Glomerular visceral epithelial cell (primary cell): ENCODE data around the gene KCNT1.

Experiments
- DNase-seq: peaks from one replicate; pipeline ENCODE4 v3.0.0-alpha.2; 2016; ENCODE audit errors: extremely low spot score

The KCNT1 gene

DNA sequence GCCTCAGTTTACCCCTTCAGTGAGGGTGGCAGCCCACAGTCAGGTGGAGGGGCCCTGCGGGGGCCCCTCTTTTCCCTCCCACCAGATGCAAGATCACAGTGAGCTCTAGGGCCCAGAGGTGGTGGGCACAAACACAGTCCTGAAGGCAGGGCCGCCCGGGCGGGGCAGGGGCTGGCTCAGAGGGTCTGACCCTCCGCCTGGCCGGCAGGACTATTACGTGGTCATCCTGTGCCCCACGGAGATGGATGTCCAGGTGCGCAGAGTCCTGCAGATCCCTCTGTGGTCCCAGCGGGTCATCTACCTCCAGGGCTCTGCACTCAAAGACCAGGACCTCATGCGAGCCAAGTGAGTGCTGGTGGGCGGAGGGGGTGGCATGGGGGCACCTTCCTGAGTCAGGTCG is 63.4 kb downstream of the KCNT1 start:
- no peak for DNase-seq

DNA sequence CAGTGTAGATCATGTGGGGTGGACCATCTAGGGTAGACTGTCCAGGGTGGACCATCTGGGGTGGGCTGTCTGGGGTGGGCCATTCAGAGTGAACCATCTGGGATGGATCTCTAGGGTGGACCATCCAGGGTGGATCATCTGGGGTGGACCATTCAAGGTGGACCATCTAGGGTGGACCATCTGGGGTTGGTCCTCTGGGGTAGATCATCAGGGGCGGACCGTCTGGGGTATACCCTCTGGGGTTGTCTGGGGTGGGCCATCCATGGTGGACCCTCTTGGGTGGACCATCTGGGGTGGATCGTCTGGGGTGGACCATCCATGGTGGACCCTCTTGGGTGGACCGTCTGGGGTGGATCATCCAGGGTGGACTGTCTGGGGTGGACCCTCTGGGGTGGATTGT is 64.3 kb downstream of the KCNT1 start:
- no peak for DNase-seq

DNA sequence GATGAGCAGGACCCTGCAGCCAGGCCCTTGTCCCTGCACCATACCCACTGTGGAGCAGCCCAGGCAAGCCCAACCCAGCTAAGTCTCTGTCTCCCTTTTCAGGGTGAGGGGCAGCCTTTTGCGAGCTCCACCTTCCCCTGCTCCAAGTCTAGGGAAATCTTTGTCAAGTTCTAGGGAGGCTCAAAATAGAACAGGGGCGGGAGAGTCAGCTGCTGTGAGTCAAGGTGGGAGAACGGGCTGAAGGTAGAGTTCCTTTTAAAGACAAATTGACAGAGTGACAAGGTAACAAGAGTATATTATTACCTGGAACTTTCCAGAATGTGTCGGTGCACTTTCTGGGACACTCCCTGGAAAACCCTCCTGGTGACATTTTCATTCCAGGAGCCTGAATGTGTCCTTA is 64.7 kb downstream of the KCNT1 start:
- no peak for DNase-seq

DNA sequence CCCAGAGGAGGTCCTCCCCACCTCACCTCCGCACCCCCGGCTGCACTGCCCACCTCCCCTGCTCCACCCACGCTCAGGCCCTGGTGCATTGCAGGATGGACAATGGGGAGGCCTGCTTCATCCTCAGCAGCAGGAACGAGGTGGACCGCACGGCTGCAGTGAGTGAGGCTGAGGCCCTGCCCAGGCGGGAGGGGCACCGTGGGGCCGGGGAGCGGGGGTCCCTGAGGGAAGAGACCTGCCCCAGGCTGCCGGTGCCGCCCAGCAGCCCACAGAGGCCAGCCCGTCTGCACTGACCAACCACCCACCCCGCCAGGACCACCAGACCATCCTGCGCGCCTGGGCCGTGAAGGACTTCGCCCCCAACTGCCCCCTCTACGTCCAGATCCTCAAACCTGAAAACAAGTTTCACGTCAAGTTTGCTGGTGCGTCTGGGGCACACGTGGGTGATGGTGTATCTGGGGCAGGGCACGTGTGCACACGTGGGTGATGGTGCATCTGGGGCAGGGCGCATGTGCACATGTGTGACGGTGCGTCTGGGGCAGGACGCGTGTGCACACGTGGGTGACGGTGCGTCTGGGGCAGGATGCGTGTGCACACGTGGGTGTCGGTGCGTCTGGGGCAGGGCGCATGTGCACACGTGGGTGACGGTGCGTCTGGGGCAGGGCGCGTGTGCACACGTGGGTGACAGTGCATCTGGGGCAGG is 66.7 kb downstream of the KCNT1 start:
- no peak for DNase-seq

DNA sequence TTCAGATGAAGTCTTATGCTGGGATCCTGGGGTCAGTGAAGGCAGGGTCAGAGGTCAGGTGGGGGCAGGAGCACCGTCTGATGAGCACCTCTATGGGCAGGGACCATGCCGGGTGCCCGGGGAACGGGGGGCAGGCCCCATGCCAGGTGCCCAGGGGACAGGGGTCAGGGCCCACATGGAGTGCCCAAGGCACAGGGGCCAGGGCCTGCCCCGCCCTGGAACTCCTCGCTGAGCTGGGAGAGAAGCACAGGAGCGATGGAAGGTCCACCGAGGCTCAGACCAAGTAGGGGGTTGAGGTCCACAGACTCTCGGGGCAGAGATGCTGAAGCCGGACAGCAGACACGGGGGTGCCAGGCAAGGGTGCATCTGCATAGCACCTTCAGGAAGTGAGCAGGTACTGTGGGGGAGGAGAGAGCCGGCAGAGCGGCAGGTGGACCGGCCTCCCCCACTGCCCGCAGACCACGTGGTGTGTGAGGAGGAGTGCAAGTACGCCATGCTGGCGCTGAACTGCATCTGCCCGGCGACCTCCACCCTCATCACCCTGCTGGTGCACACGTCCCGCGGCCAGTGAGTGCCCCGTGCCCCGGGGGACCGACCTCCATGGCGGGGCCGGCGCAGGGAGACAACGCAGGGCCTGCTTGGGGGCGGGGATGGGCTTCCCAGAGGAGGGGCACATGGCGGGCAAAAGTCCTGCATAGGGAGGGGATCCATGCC is 67.7 kb downstream of the KCNT1 start:
- DNase-seq: no peak

DNA sequence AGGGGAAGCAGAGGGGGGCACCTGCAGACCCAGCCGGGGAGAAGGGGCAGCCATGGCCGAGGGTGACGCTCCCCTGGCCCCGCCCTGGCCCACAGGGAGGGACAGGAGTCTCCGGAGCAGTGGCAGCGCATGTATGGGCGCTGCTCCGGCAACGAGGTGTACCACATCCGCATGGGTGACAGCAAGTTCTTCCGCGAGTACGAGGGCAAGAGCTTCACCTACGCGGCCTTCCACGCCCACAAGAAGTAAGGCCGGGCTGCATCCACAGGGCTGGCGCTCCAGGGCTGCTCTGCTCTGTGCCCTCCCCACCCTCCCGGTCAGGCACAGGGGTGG is 68.2 kb downstream of the KCNT1 start:
- DNase-seq: no peak

DNA sequence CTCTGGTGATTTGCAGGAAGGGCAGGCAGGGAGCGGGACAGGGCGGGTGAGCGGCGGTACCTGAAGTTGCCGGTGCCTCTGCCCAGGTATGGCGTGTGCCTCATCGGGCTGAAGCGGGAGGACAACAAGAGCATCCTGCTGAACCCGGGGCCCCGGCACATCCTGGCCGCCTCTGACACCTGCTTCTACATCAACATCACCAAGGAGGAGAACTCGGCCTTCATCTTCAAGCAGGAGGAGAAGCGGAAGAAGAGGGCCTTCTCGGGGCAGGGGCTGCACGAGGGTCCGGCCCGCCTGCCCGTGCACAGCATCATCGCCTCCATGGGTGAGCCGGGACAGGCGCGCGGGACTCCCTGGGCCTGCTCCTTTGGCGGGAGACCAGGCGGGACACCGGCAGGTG is 68.8 kb downstream of the KCNT1 start:
- DNase-seq: no peak

DNA sequence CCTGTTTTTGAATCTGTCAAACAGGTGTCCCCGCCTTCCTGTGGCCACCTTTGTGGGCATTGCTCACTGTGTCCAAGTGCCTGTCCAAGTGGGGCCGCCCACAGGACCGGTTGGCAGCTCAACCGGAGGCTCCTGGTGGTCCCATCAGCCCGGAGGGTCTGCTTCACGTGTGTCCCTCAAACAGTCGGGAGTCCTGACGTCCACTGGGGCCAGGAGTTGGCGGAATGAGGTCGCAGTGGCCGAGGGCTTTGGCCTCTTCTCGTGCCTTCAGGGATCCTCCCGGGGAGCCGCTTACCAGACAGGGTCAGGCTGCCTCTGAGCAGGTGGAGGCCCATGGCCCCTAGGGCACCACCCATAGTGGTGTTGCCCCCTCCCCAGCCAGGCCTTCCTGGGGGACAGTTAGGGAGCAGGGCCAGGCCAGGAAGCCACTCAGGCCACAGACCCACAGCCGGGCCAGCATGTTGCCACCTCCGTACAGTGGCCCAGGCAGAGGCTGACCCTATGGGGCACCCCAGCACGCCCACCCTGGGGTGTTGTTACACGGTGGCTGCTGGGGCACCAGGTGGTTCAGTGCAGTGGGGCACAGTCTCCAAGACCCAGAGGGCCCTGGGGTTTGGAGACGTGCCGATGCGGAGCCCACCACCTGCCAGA is 69.5 kb downstream of the KCNT1 start:
- DNase-seq: no peak

DNA sequence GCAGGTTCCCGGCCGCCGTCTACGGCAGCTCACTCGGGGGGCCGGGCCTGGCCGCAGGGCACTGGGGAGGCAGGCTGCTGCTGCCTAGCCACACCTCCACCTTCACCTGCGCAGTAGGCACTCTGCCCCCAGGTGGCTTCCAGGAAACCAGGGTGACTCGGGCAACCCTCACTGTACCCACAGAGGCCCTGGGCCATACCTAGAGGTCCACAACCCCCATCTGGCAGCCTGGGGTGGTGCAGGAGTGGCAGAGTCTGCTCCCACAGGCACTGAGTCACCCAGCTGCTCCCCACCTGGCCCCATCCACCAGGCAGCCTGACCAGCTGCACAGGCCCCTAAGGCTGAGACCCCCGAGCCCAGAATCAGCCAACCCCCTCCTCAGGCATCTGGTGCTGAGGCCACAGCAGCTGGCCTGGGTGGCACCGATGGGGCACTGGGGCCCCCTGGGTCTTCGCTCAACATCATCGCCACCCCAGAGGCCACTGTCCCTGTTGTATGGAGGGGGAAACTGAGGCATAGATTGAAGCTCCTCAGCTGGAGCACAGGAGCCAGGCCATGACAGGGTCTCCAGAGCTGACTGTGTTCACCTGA is 70.2 kb downstream of the KCNT1 start:
- no peak for DNase-seq

DNA sequence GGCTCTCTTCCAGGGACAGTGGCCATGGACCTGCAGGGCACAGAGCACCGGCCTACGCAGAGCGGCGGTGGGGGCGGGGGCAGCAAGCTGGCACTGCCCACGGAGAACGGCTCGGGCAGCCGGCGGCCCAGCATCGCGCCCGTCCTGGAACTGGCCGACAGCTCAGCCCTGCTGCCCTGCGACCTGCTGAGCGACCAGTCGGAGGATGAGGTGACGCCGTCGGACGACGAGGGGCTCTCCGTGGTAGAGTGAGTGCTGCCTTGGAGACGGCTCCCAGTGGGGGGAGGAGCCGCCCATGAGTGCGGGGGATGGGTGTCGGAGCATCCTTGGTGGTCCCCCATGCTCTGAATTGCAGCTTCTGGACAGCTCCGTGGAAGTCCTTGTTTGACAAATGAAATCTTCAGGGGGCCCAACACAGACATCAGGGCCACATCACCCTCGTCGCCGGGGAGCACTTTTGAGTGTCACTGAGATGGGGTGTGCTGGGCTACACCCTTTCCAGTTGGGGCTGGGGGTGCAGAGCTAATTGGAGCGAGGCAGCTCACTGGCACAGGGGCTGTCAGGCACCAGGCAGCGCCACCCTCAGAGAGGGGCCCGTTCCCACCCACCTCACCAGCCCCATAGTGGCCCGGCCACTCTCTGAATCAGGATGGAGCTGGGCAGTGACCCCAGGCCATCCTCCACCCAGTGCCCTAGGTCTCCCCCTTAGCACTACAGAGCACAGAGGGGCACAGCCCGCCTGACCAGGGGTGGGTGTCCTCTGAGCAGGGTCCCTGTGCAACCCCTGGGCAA is 70.9 kb downstream of the KCNT1 start:
- DNase-seq: no peak

DNA sequence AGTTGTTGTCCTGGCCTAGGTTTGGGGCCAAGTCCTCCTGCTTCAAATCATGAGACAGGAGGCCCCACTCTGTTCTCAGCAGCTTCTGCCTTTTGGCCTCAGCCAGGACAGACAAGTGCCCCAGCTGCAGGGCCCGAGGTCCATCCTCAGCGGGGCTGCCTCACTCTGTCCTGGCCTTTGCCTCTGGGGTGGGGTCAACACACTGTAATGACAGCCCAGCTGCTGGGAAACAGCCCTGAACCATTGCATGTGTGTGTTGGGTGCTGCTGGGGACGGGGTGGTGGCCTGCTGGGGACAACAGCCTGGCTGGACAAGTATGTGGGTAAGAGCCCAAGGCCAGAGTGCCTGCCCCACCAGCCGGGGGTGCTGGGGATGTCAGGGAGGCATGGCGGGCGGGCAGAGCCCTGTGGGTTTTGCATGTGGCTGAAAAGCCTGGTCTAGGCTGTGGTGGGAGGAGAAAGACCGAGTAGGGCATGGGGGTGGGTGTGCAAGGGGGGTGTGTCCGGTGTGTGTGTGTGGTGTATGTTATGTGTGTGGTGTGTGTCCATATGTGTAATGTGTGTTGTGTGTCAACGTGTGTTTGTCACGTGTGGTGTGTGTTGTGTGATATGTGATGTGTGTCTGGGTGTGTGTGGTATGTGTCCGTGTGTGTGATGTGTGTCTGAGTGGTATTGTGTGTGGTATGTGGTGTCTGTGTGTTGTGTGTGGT is 71.7 kb downstream of the KCNT1 start:
- no peak for DNase-seq

DNA sequence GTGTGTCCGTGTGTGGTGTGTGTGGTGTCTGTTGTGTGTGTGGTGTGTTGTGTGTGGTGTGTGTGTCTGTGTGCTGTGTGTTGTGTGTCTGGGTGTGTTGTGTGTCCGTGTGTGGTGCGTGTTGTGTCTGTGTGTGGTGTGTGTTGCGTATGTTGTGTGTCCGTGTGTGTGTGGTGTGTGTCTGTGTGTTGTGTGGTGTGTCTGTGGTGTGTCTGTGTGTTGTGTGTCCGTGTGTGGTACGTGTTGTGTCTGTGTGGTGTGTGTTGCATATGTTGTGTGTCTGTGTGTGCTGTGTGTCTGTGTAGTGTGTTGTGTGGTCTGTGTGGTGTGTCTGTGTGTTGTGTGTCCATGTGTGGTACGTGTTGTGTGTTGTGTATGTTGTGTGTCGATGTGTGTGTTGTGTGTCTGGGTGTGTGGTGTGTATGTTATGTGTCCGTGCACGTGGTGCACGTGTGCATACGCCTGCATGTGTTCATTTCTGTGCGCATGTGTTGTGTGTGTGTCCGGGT is 72.3 kb downstream of the KCNT1 start:
- no peak for DNase-seq

DNA sequence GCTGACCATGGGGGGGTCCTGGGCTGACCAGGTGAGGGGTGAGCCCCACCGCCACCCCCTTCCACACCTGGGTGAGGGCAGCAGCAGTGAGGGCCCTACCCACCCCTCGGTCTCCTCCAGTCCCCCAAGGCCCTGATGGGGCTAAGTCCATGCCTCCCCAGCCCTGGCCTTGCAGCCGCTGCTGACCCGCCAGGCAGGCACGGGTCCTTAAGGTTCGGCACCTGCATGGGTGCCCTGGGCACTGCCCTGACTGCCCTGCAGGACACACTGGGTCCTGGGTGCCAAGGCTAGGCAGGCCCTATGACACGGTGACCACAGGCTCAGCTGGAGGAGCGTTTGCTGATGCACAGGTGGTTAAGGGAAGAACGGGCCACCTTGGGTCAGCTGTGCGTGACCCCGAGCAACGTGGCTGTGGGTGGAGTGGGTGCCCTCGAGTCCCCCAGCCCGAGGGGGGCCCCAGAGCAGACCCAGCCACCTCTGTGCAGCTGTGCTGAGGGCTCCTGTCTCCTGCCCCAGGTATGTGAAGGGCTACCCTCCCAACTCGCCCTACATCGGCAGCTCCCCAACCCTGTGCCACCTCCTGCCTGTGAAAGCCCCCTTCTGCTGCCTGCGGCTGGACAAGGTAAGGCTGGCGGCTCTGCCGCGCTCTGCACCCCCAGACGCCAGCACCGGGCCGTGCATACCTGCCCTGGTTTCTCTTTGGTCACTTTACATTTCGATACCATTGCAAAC is 73.0 kb downstream of the KCNT1 start:
- no peak for DNase-seq

DNA sequence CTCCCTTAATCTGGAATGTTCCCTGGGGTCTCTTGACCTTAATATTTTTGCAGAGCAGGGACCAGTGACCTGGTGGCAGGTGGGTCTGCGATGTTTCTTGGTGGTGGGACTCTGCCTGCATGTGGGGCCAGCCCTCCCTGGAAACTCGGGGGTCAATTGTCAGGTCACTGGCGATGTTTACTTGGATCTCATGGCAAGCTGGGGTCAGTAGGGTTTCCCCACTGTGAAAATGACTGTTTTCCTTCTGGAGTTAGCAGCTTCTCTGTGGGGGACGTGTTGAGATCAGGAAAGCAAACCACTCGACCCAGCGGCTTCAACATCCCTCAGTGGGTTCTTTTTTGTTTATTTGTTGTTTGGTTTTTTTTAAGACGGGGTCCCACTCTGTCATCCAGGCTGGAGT is 73.9 kb downstream of the KCNT1 start:
- DNase-seq: no peak

DNA sequence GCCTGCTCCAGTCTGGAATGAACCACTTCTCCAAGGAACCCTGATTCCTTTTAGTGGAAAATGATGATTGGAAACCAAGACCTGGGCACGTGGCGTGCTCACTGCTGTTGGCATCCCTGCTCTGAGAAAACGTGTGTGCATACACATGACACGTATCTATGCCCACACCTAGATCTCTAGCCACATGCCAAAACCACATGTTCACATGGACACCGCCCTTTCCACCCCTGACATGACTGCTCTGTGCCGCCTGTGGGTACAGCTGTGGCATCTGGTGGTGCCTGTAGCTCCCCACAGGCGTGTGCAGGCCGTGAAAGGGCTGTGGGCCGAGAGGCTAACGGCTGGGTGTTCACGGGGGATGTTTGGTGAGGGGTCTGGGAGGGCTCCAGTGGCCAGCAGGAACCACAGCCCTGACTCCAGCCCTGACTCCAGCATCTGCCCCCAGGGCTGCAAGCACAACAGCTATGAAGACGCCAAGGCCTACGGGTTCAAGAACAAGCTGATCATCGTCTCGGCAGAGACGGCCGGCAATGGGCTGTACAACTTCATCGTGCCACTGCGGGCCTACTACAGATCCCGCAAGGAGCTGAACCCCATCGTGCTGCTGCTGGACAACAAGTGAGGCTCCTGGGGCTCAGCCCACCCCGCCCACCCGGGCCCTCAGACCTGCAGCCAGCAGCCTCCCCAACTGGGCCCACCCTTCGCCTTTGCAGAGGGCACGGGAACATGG is 75.1 kb downstream of the KCNT1 start:
- no peak for DNase-seq

DNA sequence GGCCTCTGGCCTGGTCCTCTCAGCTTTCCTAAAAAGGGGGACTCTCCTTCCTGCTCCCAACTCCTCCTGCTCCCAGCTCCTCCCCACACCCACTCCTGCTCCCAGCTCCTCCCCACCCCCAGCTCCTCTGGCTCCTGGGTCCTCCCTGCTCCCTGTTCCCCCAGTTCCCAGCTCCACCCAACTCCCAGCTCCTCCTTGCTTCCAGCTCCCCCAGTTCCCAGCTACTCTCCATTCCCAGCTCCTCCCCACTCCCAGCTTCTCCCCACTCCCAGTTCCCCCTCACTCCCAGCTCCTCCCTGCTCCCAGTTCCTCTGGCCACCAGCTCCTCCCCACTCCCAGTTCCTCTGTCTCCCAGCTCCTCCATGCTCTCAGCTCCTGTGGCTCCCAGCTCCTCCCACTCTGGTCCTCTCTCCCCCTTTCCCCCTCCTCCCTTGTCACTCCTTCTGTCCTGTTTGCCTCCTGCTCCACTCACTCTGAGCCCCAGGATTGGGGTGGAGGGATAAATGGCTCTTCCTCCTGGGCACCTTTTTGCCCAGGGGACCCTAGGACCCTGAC is 75.7 kb downstream of the KCNT1 start:
- DNase-seq: no peak

DNA sequence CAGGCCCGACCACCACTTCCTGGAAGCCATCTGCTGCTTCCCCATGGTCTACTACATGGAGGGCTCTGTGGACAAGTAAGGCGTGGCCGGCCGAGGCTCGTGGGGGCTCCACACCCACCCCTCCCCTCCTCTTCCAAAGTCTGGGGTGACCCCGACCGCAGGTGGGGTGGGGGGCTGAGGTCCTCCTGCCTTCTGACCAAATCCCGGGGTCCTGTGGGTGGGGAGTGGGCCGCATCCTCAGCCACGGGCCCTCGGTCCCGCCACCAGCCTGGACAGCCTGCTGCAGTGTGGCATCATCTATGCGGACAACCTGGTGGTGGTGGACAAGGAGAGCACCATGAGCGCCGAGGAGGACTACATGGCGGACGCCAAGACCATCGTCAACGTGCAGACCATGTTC is 76.4 kb downstream of the KCNT1 start:
- DNase-seq: no peak

DNA sequence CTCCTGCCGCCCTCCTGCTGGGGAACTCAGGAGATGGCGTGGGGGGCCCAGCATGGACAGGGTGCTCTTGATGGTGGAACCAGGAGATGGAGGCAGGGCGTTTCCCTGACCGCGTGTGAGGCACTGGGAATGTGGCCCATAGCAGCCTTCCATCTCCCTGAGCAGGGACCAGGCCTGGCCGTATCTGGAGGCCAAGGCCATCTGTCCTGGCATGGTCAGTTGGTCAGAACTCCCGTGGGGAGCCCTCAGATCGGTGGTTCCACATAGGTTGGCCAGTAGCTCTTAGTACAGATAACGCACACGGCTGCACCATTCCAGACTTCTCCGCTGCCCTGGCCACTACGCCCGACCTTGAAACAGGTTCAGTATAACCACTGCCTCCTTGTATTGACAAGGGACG is 77.6 kb downstream of the KCNT1 start:
- no peak for DNase-seq

DNA sequence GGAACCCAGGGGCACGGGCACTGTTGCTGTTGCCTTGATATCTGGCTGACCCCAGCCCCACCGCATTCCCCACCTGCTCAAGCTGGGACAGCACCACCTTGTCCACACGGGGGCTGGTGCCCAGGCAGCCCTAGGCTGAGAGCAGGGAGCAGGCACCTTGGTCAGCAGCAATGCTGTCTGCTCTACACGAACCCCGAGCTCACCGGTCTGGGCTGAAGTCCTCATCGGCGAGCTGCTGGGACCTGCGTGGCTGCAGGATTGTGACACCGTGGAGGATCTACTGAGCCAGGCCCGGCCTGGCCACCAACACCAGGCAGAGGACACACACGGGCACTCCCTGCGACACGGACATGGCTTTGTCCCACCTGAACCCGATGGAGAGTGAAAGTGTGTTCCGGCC is 78.1 kb downstream of the KCNT1 start:
- DNase-seq: no peak

DNA sequence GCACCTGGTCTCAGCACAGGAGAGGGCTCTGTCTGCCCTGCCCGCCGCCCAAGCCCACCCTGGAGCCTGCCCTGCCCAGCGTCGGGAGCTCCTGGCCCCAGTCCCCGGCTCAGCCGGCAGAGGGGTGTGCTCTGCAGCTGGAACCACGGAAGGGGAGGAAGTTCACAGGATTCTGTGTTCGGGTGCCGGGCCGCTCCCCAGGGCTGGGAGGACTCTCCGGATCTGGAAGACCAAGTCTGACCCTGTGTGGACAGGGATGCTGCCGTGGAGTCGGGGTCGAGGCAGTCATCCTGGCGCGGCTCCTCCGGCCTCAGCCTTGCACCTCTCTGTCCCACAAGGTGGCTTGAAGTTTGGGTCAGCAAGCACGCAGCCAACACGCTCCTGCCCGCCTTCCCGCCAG is 78.6 kb downstream of the KCNT1 start:
- DNase-seq: no peak
